ENCODE results near the gene EMB. TPM values are rescaled to one million over a fixed set of nuclear protein-coding genes. Genes with fewer than 3 reads are reported as not detected.

Gene EMB
- total RNA-seq, 1 experiment from 2014 or later = 18.5 TPM

Other genes with a start within 250 kb of the EMB start
- gene PARP8, start 225.3 kb upstream of the EMB start, total RNA-seq (2014; rRNA removed; shearing (Covaris generic)) = 6.2 and 10.8 TPM in 2 replicates